Dedifferentiated amniotic fluid mesenchymal stem cell (primary cell): ENCODE data around the gene NUP54.
A peak's percentile ranks its signal among the peaks of the same experiment; 100 is the strongest.

Experiments
- DNase-seq: peaks from one replicate; pipeline ENCODE4 v3.0.0-alpha.2; 2016; ENCODE audit errors: extremely low spot score

NUP54 gene

DNA sequence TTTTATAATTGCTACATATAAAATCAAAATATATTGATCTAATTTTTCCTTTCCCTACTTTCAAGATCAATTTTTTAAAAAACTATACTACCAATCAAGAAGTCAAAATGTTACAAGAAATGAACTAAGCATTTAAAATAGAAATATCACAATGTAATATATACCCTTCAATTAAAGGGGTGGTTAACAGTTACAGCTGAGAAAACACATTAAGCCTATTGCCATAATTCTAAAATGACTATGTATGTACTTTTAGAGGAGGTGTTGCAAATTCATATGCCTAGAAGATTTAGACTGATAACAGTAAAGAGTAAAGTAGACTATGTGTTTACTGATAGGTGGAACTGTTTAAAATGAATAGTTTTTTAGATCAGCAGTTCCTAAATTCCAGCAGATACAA, 3.7 kb downstream of the NUP54 start:
- DNase-seq, result no peak

DNA sequence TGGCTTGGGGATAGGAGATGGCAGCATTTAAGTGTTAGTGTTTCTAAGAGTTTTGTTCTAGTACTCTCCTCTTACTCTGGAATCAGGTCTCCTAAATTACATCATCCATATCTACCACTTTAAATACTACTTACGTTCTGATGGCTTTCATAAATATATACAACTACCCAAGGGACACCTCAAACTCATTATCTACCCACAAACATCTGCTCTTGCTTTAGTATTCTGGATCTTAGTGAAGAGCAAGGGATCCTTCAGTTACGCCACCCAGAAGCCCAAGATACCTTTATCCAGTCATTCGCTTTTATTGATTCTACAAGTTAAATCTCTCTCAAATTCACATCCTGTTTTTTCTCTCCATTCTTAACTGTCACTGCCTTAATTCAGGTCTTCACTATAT, 7.0 kb downstream of the NUP54 start:
- no peak for DNase-seq

DNA sequence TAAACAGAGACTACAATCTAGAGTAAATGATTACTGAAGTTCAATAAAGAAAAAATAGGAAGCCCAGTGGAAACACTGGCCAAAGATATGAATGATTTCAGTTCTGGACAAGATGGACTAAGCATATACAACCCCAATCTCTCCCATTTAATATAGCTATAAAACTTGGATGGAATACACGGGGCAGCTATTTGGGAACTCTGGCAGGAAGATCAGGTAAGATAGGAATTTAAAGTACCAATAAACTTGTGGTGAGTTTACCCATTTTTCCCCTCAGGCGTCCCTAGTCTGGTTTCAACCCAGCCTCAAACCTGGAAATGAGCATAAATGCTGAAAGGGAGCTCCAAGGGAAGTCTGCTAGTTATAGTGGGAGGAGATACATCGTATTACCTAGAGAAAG, 20.4 kb downstream of the NUP54 start:
- no peak for DNase-seq

DNA sequence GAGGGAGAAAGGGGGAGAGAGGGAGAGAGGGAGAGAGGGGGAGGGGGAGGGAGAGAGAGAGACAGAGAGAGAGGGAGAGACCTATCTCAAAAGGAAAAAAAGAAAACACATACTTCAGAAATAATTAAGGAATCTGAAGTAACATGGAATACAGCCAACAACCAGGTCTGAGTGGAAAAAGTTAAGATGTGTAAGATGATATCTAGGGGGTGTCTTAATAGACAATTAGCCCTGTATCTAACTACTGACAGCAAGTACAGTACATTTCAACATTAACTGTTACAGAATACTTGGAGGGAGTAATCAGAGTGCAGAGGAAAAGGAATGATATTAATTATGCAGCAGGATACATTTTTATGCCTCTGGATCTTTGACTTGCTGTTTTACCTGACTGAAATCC, 22.4 kb downstream of the NUP54 start:
- no peak for DNase-seq

DNA sequence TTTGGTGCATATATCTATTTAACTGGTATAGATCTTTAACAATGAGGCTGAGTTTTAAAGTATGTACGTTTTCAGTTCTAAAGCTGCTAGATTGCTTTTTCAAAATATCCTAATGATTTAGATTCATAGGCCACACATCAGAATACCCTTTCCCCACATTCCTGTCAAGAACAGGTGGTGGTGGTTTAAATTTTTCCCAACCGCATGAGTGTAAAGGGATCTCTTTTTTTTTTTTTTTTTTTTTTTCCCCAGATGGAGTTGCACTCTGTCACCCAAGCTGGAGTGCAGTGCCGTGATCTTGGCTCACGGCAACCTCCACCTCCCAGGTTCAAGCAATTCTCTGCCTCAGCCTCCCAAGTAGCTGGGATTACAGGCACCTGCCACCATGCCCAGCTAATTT, 28.0 kb downstream of the NUP54 start:
- DNase-seq, result no peak

DNA sequence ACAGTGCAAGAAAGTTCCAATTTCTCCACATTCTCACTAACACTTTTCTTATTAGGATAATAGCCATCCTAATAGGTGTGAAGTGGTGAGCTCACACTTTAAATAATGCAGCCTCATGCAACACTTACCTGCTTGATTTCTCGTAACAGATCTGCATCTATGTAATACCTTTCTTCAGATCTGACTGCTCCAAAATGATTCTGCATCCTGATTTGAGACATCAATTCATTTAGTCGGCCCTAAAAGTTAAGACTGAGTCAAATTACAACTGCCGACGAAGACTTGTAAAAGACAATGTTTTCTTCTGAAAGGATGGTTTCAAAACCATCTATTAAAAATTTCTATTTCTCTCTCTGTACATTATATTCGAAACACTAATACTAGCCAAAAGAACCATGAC, 30.7 kb downstream of the NUP54 start:
- no peak for DNase-seq

DNA sequence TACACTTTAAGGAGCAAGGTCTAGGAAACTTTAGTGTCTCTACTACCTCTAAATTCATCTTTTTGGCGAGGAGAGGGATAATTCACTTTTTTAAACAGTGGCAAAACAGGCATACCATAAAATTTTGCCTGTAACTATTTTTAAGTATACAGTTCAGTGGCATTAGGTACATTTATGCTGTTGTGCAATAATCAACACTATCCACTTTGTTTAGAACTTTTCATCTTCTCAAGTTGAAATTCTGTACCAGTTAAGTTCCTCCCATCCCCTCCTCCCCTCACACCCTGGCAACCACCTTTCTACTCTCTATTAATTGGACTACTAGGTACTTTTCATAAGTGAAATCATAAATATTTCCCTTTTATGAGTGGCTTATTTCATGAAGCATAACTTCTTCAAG, 31.4 kb downstream of the NUP54 start:
- DNase-seq, result no peak

DNA sequence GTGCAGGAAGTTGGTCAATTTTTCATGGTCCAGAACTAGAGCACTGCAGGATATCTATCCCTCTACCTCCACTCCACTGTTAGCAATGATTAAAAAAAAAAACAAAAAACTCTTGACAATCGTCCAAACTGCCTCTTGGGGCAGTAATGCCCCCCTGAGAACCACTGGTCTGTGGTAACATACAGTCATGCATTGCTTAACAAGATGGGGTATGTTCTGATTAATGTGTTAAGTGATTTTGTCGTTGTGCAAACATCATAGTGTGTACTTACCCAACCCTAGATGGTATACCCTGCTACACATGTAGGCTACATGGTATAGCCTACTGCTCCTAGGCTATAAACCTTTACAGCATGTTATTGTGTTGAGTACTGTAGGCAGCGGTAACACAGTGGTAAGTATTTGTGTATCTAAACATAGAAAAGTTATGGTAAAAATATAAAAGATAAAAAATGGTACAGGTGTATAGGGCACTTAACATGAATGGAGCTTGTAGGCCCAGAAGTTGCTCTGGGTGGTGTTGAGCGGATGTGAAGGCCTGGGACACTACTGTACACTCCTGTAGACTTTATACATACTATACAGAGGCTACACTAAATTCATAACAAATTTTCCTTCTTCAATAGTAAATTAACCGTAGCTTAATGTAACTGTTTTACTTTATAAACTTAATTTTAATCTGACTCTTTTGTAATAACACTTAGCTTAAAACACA, 39.6 kb downstream of the NUP54 start:
- DNase-seq, result no peak

DNA sequence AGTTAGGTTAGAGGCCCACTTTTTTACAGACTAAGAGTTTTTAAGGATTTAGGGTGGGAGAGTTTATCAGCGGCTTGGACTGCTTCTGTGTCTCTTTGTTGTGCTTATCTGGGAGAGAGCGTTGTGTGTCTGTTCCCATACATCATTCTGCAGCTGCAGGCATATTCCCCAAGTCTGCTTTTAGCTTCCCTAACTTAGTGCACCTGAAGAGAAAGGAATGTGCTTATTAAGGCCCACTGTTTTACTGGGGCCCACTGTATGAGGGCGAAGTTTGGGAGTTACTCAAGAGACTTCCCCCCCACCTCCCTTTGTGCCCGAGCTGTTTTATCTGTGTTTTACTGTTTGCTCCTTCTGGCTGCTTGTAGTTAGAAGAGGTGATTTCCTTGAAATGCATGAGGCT, 41.8 kb downstream of the NUP54 start:
- no peak for DNase-seq

DNA sequence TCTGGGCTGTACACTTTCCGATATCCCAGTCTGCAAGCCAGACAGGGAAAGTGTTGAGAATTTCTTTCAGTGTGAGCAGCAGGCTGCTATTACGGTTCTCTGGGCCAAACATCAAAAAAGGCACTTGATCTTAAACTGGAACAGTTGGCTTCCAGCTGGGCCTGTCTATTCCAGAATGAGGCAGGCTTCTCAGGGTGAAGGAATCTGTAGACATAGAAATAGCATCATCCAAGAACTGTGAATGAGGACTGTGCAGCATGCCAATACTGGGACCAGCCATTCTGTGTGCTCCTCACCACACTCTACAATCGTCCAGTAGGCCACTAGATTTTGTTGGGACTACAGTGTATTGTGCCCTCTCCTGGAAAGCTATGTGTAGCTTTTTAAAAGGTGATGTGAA, 42.5 kb downstream of the NUP54 start:
- DNase-seq, result no peak

DNA sequence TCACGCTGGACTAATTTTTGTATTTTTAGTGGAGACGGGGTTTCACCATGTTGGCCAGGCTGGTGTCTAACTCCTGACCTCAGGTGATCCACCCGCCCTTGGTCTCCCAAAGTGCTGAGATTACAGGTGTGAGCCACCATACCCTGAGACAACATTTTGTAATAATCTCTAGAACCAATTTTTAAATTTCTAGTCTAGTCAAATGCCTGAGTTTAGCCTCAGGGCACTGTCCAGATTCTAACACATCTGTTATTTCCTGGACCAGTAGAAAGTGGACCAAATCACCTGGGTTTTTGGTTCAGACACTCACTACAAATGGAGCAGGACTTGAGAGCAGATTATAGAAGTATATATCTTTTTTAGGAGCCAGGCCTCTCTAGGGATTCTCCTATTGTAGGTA, 52.1 kb downstream of the NUP54 start:
- no peak for DNase-seq

DNA sequence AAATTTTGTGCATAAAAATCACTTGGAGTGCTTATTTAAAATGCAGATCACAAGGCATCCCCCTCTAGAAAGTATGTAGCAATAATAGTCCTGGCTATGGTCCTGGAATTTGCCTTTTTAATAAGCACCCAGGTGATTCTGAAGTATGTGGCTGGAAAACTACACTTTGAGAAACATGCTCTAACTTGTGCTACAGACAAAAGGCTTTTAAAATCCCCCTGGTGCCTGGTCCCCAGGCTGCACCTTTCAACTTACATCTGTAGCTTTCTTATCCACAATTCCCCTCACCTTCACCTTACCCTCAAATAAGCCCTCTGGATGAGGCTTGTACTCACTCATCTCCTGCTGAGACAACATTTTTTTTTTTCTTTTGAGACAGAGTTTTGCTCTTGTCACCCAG, 52.6 kb downstream of the NUP54 start:
- DNase-seq, result no peak

DNA sequence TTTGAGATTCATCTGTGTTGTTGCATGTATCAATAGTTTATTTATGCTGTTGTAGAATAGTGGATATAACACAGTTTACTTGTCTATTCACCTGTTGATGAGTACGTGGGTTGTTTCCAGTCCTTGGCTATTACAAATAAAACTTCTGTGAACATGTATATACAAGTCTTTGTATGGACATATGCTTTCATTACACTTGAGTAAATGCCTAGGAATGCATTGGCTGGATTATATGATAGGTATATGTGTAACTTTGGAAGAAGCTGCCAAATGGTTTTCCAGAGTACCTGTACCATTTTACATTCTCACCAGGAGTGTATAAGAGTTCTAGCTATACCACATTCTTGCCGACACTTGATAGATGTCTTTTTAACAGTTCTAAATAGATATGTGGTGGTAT, 57.1 kb downstream of the NUP54 start:
- no peak for DNase-seq

DNA sequence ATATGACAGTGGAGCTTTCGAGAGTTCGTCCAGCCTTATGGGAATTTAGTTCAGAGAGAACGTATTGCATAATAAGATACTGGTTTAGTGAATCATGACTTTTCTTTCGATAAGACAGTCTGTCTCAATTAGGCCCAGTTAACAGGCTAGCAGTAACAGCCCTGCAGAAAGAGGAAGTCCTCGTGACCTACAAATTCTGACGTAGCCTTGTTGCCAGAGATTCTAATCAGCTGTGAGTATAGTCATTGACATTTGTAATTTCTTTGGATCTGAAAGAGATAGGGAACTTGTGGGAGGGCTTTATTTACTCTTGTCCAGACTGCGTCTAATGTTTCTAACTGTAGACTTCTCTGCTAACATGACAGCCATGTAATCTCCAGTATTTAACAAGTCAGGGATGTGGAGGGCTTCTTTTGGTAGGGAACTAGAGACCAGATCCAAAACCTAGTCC, 57.9 kb downstream of the NUP54 start:
- peak; percentile 20 for DNase-seq

DNA sequence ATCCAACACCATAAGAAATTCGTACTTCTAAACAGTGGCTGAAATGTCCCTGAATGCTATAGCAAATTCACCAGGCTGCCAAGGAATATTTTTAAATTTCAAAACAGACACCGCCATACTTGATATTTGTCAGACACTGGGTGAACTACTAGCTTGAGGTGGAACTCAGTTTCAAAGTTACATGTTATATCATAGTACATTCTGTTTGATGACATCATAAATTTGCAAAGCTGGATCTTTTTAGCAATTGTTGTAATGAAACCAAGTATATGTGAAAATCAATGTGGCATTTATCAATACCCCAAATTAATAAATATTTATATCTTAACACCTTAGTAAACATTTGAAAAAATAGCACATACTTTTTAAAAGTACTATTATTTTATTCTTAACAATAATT, 59.5 kb downstream of the NUP54 start:
- no peak for DNase-seq

DNA sequence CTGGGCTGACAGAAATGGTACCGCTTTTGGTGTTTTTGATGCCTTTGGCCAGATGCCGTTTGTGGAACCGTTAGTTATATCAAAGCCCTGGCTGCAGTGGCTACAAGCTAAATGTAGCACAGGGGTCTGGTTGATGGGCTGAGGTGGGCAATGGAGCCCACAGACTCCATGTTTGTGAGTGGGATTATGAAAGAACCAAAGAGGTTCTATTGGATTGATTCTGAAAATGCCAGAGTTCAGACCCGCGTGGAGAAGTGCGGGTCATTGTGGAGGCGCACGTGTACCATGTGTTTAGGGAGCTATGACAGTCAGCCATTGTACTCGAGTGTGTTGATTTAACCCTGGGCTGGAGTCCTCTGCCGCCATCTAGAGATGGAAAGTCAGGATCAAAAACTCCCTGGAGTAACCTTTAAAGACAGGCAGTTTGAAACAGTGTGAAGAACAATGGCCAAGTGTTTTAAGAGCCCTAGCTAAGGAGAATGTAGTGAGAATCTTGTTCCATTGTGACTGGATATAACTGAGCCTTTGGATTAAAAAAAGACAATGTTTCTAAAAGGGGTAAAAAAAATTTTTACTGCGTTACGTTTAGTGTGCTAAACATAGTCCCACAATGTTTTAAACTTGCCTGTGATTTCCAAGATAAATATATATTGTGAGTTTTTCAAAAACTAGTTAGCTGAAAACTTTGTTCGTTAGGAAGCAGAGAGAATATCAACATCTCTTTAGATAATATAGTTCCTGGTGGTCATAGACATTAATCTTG, 61.0 kb downstream of the NUP54 start:
- peak; percentile 26 for DNase-seq

DNA sequence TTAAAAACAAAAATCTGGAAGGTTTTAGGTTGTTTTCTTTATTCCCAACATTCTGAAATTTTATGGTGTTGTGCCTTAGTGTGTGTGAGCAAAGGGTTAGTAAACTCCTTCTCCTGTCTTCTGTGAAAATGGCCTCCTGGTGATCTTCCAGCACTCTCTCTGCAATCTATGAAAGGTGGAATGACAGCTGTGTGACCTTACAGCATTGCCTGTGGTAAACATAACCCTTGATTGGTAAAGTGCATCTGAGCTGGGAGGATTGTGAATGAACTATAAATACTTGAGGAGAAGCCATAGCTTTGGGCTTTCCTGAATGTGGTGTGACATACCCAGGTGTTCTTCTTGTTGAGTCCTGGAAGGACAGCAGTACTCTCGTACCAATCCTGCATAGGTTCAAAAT, 63.7 kb downstream of the NUP54 start:
- no peak for DNase-seq

DNA sequence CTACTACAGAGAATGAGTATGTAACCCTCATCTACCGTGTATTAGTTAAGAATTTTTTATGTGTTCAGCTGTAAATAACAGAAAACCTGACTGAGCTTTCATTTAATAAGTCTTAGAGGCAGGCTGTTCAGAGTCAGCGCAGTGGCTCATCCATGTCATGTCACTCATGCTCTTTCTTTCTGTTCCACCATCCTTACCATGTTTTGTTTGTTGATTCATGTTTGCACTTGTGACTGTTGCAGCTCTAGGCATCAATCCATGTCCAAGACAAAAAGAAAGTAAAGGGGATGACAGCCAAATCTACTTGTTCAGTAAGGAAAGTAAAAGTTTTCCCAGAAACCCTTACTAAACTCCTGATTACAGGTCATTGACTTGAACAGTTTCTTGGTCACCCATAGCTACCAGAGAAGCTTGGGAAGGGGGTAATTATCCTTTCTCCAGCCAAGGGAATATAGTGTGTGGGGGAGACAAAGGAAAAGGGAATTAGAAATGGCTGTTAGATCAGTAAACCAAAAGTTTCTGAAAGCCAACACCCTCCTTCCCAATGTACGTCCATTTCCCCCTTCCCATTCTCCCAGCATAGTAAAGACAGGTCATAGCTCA, 64.7 kb downstream of the NUP54 start:
- DNase-seq, result no peak

DNA sequence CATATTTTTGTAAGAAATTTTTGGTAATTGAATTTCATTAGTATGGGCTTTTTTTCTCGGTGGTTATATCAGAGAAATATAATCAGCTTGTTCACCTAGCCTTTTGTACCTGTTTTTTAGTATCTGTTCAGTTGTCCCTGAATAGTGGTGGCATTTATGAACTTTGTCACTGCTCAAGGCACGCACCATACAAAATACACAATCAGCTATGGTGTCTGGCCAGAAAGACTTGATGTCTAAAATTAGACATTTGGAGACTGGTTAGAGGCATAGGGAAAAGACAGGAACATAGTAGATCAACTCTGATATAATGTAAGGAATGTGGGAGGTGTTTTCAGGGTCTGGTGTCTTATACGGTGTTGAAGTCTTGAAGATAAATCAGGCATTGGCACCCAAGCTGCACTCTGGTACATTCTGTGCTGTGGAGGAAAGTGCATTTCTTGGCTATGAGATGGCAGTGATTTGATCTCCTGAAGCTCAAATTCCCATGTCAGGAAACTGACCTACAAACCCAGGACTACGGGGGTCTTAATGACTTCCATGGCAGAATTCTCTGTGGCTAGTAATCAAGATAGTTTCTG, 70.1 kb downstream of the NUP54 start:
- no peak for DNase-seq

DNA sequence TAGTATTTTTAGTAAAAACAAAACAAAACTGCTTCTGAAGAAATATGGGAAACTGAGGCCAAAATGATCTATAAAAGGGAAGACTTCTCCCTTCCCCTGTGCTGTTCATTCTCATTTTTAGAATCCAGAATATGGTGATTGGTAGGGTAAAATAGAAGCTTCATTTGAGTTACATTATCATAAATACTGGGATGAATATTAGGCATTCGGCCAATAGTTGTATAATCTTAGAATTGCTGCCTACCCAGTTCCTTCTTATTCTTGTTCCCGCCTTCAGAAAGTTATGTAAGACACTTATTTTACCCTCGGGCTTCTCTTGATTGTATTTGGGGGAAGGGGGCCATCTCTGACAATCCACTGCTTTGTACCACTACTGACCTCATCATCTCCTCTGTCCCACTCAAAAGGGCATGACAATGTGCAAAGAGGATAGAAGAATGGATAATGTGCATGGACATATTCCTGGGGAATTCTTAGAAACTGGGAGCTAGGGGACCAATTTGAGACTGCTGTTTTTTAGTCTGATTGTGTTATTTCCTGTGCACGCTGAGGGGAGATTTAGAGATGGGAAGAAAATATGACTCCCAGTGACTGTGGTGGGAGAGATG, 73.1 kb downstream of the NUP54 start:
- no peak for DNase-seq

DNA sequence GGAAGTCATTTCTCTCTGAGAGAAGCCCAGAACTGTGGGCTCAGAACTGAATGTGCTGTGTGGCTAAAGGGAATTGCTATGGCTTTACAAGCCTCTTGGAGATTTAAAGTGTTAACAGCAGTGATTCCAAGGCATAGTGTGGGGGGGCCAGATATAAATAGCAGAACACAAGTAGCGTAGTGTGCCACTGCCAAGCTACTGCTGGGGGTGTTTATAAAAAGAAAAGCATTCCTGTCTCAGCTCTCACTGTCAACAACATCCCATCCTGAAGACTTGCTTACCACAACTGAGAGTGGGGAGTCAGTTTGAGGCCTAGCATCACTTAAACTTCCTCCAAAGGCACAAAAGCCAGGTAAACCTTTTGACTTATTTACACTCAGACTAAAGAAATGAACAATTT, 73.7 kb downstream of the NUP54 start, which contains the start of gene ART3:
ART3 (plus strand) TSS at position 242 of the 400 bp plus-strand sequence. CDS start 1,181 bp downstream, outside the sequence.
- no peak for DNase-seq

DNA sequence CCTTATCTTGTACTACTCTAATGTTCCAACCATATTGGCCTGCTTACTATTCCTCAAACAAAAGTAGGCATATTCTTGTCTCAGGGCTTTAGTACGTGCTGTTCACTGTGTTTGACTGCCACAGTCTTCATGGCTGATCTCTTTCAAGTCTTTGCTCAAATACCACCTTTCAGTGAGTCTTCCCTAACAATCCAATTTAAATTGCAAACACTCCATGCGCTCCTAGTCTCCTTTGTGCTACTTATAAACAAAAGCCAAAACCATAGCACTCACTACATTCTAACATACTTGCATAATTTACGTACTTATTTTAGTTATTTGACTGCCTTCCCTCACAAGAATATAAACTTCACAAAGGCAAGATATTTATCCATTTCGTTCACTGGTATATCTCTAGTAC, 75.4 kb downstream of the NUP54 start:
- no peak for DNase-seq
